GM18511 (cell line): ENCODE measurements around the gene BRMS1.
"Not testable (repeated sequence)": the region's sequence is repeated elsewhere in the genome, so short reads cannot be mapped to it uniquely, and the experiment has no call there.

ENCODE experiments used
- ATAC-seq: cut with Tn5 transposase; IDR thresholded peaks from one replicate; pipeline ENCODE4 v1.9.1; 2021; ENCODE audit warnings: mild to moderate bottlenecking, moderate library complexity; ENCODE audit not compliant: unreplicated experiment

Gene BRMS1

DNA sequence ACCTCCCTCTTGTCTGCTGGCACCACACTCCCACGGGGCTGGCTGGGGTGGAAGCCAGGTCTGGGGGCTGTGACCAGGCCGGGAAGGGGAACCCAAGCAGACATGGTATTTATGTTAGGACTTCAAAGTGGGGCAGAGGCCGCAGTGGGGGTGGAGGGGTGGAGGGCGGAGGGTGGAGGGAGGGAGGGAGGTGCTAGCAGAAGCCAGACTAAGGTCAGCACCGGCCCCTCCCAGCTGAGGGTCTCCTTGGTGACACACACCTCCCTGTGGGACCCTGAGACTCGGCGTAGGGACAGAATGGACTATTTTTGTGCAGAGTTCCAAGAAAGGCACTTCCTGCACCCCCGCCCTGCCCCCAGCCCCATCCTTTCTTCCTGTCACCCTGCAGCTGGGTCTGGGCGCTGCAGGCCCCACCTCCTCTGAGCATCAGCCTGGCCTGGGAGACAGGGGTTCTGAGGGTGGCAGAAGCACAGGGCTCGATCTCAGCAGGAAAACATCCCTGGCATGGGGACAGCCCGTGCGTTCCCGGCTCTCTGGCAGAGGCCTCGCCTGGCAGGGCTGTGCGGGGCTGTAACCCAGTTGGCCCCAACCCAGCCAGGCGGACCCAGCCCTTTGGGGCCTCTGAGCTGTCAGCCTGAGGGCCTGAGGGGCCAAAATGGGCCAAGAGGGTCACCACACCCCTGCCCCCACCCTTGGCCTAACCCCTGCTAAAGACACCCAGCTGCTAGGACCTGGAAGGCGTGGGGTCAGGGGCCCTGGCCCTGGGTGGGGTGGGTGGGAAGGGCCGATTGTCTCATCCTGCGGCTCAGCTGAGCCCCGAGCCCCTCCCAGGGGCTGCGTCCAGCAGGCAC lies 18.4 kb downstream of the BRMS1 start:
- no peak for ATAC-seq

DNA sequence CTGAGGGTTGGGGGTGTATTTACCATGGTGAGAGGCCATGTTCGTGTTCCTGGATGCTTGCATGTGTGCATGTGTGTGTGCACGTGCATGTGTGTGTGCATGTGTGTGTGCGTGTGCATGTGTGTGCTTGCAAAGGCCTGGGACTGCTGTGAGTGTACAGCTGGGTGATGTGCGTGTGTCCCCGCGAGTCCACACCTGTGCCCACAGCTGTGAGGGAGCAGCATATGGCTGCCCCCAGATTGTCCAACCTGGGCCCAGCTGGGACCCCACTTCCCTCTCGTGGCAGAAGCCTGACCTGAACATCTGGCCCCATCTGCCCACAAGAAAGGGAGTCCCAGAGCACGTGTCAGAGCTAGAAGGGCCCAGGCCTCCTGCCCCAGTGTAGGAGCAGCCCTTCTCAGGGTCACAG lies 19.6 kb downstream of the BRMS1 start:
- no peak for ATAC-seq

DNA sequence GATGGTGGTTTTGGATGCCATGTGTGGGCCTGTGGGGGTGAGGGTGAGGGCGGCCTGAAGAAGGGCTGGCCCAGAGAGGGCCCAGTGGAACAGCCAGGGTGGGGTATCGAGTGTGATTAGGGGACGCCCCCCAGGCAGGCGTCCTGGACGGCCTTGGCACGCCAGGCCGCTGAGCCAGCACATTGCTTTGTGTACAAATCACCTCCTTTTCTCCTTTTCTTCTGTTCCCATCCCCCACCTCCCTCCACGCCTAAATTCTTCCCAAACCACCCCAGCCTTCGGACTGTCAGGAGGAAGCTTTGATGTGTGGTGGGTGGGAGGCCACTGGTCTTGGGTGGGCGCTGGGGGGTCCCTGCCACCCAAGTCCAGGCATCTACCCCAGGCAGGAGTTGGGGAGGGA lies 20.2 kb downstream of the BRMS1 start:
- no peak for ATAC-seq

DNA sequence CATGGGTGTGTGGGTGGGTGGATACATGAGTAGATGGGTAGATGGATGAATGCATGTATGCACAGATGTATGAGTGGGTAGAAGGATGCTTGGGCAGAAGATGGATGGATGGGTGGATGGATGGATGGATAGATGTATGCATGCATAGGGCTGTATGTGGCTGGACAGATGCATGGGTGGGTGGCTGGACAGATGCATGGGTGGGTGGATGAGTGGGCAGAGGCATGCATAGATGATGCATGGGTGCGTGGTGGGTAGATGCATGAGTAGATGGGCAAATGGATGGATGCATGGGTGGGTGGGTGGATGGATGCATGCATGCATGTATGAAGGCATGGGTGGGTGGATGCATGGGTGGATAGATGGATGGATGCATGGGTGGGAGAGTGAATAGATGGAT lies 21.2 kb downstream of the BRMS1 start:
- ATAC-seq: no peak

DNA sequence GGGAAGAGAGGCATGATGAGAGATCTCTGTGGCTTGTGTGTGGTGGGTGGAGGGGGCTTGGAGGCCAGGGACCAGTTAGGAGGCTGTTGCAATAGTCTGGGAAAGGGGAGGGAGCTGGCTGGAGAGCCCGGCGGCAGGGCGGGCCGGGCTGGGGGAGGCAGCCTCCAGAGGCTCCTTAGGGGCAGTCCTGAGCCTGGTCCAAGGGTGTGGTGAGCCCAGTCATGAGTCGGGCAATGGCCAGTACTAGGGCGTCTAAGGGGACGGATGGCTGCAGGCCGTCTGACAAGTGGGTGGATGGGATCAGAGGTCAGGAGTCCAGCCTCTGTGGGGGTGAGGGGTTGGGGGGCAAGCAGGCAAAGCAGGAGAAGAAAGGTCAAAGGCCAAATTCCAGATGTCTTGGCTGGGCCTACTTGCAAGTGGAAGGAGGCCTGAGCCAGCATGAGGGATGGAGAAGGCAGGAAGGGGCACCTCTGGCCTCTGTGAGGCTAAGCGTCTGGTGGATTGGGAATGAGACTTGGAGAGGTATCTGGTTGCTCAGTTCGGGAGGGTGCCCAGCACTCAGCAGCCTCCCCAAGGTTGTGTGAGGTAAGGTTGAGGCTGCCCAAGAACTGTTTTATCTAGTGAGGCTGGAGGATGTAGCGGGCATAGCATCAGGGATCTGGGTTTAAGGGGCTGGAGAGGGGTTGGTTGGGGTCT lies 22.0 kb downstream of the BRMS1 start:
- no peak for ATAC-seq

DNA sequence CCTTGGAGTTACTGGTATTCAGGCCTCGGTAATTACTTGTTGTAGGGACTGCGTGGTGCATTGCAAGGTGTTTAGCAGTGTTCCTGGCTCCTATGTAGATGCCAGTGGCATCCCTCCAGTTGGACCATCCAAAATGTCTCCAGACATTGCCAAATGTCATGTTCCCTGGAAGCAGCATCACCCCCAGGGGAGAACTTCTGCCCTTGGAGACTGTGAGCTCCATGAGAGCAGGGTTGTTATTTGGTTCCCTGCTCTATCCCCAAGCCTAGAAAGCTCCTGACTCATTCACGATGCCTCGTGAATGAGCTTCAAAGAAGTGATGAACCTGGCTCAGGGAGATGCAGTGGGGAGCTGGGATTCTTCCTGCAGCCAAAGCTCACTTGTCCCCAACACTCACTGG lies 23.3 kb downstream of the BRMS1 start:
- ATAC-seq: no peak

DNA sequence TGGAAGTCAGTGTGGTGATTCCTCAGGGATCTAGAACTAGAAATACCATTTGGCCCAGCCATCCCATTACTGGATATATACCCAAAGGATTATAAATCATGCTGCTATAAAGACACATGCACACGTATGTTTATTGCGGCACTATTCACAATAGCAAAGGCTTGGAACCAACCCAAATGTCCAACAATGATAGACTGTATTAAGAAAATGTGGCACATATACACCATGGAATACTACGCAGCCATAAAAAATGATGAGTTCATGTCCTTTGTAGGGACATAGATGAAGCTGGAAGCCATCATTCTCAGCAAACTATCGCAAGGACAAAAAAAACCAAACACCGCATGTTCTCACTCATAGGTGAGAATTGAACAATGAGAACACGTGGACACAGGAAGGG lies 24.2 kb downstream of the BRMS1 start:
- not testable (repeated sequence) for ATAC-seq

DNA sequence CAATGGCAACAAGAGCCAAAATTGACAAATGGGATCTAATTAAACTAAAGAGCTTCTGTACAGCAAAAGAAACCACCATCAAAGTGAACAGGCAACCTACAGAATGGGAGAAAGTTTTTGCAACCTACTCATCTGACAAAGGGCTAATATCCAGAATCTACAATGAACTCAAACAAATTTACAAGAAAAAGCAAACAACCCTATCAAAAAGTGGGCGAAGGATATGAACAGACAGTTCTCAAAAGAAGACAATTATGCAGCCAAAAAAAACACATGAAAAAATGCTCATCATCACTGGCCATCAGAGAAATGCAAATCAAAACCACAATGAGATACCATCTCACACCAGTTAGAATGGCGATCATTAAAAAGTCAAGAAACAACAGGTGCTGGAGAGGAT lies 24.6 kb downstream of the BRMS1 start:
- not testable (repeated sequence) for ATAC-seq

DNA sequence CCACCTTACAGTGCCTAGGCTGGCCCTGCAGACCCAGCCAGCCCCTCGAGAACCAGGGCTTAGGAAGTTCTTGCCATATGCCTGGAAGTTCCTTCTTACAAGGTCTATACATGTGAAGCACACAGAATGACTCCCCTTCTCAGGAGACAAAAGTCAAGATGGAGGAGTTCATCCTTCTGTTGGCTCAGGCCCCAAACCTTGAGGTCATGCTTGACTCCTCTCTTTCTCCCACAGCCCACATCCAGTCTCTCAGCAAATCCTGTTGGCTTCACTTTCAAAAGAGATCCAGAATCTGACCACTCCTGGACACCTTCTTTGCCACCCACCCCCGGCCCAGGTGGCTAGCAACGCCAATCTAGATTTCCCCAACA lies 26.3 kb downstream of the BRMS1 start:
- ATAC-seq: no peak

DNA sequence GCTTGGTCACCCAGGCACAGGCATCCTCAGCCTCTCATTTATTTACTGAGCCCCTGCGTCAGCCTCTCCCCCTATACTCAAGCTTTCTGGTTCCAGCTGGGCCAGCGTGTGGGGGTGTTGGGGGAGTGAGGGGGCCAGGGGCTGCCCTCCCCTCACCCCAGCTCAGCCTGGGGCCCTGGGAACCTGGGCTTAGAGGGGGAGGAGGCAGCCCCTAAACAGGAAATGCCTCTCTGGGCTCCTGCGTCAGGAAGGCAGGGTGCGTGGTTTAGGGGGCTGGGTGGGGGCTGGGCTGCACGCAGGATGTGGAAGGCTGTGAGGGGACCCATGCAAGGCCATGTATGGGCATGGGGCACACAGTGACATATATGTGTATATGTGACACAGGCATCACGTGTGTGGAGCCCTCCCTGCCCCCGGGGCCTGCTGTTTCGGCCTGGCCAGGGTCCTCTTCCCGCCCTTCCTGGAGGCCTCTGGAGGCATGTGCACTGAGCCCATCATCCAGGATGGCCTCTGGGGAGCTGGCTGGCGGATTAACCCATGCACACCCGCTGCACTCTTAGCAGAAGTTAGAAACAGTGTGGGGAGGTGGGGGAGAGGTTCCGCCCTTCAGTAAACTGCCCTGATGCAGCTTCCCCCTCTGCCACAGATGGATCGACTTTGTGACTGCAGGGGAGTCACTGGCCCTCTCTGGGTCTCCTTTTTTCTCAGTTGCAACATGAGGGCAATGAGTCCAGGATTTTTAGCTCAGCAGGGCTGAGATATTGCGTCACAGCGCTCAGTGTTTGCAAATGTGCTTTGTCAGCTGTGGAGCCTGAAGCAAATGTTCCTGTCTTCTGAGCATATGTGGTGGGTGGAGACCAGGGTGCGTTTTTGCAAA lies 26.9 kb downstream of the BRMS1 start:
- ATAC-seq: no peak

DNA sequence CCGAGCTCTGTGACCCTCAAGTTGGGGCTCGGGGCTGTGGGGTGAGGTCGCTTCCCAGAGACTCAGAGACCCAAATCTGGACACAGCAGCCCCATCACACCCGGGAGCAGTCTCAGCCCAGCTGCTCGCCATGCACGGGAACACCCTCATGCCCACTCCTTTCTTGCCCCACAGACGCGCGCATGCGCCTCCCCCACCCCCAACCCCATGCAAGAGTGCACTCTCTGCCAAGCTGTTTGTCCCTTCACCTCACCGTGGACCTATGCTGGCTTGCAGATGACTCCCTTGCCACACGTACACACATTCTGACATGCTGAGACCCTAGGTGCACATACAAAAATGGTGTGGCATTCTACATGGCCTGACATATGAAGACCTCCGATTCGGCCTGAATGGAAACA lies 27.6 kb downstream of the BRMS1 start:
- ATAC-seq: no peak

DNA sequence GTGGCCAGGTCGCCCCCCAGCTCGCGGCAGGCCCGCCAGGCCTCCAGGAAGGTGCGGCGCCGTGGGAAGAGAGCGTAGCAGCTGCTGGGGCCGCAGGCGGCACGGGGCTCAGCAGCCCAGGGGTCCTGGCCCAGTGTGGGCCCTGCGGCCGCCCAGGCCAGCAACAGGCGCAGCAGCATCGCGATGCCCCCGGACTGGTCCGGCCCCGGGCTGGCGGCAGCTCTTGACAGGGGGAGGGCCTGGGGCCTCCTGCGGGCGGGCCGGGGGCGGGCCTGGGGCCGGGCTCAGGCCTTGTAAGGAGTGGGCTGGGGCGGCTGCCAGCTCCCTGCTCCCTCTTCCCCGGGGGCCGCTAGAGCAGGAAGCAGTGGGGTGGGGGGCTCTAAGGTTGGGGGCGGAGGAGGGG lies 28.1 kb downstream of the BRMS1 start, which contains the start of gene CD248:
TSS of gene CD248 (minus strand) at position 196 of the 403 bp plus-strand sequence. CDS start at position 179, 17 bp downstream.
- no peak for ATAC-seq

DNA sequence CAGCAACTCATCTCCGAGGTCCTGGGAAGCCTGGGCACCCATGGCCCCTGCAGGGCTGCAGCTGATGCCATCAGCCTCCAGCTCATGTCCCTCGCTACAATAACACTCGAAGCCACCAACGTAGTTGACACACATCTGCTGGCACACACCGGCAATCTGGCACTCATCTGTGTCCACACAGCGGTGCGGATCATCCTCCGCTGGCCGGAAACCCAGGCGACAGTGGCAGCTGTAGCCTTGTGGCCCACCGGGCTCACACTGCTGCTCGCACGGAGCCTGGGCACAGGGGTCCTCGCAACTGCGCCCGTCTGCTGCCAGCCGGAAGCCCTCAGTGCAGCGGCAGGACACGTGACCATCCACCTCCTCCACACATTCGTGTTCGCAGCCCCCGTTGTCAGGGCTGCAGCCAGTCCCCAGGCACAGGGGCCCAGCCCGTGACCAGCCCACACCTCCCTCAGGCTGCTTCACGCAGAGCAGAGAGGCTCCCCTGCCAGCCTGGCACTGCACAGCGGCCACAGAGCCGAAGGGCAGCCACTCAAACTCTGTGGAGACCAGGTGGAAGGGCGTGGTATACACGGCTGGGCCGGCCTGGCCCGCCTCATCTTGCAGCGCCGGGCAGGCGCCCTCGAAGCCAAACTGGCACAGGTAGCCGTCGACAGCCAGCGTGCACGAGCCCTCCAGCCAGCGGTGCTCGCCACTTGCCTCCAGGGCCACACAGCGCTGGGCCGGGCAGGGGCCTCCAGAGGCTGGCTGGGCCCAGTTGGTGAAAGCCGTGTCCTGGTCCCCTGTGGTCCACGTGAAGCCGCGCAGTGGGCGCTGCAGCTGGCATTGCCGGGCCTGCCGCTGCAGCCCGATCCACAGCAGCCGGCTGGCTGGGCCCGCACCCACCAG lies 28.7 kb downstream of the BRMS1 start:
- ATAC-seq: no peak

DNA sequence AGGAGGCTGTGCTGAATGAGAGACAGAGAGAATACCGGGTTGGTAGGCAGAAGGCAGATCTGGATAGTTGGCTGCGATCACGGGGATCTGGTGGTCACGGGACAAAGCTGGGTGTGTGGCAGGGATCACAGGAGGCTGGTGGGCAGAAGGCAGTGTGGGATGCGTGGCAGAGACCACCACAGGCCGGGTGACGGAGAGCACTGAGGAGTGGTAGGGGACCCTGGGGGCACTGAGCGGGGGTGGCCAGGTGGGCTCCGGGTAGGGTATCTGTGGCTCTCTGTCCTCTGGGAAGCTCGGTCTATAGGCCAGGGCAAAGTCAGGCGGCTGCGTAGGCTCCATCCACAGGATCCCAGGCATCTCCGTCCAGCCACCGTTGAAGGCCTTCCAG lies 29.4 kb downstream of the BRMS1 start:
- ATAC-seq: no peak

DNA sequence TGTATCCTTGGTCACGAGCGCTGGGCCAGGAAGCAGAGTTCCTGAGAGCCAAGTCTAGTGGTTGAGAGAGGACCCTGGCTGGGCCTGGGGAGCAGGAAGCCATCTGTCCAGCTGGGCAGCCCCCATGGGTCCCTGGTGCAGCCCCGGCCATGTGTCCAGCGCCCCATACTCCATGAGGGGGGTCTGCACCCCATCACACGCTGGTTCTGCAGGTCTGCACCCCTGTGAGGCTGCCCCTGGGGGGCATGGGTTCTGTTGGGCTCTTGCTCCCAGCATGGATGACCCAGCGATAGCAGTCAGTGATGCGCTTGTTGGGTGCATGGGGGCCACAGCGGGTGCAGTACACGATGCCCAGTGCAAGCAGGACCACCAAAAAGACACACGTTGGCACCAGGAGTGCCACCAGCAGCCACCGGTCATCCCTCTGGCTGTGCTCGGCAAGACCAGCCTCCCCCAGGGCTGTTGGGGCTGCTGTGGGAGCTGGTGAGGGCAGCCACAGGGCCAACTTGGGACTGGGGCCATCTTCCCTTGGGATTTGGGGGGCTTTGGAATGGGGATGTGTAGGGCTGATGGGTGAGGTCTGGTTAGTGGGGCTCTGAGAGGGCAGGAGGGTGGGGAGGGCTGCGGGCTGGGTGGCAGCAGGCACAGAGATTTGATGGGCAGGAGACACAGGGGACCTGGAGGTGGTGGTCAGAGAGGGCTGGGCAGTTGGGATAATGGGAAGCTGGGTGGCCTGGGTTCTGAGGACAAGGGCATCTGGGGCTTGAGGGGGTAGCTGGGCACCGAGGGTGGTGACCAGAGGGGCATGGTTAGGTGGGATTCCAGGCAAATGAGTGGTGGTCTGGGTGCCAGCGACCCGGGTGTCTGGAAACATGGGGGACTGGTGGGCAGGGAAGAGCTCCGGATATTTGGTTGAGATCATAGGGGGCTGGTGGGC lies 30.1 kb downstream of the BRMS1 start:
- no peak for ATAC-seq

DNA sequence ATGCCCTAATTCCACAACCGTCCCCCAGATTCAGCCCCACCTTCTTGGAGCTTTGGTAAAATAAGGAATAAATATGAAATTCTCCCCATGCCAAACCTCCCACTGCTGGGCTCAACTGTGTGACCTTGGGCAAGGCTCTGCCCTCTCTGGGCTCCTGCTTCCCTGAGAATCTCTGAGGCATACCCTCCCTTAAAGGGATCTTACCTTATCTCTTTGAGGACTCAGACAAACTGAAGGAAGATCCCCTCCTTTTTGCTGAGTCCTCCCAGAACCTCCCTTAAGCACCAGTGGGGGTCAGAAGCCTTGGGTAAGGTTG lies 30.8 kb downstream of the BRMS1 start:
- ATAC-seq: no peak

DNA sequence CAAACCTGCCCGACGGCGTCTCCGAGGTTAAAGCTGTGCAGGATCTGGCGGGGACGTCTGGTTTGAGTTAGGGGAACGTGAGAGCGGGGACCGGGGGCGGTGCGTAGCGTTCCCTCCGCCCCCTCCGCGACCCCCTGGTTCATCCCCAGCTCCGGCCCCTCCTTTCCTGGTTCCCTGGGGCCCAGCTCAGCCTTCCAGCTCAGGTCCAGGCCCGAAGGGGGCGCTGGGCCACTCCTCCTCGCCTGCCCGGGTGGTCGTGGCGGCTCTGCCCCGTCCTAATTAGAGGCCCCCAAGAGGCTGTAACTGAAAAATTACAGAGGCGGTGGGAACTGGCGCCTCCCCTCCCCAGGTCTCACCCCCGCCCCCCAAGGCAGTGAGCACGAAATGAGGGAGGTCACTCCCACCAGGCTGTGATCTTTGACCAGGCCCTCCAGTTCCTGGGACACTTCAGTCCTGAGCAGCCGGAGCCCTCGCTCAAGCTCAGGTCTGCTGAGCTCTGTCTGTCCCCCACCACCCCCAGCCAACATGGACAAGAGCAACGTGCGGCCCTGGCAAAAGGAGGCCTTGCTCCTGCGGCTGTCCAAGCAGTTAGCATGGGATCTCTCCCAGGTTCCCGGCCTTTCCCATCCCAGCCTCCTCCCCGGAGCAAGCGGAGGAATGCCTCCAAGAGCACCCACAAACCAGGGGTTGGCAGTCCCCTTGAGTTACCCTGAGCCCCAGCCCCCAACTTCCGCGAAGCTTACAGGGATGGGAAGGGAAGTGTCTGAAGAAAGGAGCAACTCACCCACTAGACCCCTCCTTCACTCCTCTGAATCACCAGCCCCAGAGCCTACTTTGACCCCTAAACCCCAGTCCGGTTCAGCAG lies 31.4 kb downstream of the BRMS1 start:
- no peak for ATAC-seq

DNA sequence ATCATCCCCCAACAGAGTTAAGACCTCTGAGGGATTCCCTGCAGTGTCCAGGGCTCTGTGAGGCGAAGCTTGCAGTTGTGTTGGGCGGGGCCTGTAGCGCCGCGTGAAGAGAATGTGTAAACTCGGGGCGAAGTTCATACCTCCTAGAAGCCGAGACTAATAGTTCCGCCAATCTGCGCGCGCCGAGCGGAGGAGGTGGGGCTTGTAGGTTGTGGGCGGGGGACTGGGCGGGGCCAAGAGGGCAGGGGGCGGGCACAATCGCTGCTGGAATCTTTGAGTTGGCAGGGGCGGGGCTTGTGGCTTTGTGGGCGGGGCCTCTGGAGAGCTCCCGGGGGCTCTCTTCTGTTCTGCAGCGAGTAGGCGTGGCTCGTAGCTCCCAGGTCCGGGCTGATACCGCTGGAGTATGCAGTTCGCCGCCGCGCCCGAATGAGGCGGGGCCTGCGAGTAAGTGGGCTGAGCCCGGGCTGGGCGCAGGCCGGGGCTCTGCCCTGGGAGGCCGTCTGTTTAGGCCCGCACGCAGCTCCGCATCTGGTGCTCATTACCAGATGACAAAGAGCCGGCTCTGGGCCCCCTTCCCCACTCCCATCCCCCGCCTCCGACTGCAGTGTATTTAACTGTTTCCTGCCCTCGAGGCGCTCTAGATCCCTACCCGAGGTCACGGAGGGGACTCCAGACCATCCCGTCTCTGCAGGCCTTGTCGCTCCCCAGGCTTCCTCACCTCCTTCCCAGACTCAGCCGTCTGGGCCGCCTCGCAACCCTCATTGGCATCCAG lies 32.2 kb downstream of the BRMS1 start:
- ATAC-seq: peak; percentile 58
